ENCODE measurements around the gene BIK. TPM values are rescaled to one million over a fixed set of nuclear protein-coding genes. Genes with fewer than 3 reads are reported as not detected.

The BIK gene
- not detected in 2 replicates for total RNA-seq

GRCh38 chr22:43110444-43110926 is at the start of gene BIK:
Gene BIK (plus strand): TSS chr22:43110750. CDS start chr22:43124023, 13,273 bp downstream.

DNA sequence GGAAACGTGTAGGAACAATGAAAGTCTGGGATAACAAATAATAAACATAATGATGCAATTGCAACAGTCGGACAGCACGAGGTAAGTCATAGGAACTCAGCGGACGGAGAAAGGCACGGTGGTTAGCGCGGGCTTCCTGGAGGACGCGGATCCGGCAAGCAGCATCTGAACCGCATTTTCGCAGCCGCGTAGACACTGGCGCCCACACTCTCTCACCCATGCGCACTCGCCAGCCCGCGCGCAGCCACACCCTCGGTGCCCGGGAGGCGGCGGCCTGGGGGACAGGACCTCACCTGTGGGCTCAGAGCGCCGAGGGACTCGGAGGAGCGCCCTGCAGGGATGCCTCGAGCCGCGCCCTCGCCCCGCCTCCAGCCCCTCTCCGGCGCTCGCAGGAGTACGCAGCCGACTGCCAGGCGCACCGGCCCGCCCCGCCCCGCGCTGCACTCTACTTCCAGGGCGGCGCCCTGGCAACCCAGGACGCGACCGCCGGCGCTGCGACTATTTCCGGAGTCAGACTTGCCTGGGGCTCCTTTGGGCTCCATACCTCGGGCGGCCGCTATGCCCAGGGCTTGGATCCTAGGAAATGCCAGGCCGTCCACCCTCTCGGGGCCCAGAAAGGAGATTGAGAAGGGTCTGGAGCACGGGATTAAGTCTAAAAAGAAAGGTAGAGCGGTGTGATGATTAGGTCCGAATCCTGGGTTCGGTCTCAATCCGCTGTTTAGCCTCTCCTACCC is 21.4 kb upstream of the BIK start, which contains the start of gene TTLL1:
TSS of gene TTLL1 (minus strand) at position 408 of the 734 bp plus-strand sequence. CDS start 13,805 bp downstream, outside the sequence.

DNA sequence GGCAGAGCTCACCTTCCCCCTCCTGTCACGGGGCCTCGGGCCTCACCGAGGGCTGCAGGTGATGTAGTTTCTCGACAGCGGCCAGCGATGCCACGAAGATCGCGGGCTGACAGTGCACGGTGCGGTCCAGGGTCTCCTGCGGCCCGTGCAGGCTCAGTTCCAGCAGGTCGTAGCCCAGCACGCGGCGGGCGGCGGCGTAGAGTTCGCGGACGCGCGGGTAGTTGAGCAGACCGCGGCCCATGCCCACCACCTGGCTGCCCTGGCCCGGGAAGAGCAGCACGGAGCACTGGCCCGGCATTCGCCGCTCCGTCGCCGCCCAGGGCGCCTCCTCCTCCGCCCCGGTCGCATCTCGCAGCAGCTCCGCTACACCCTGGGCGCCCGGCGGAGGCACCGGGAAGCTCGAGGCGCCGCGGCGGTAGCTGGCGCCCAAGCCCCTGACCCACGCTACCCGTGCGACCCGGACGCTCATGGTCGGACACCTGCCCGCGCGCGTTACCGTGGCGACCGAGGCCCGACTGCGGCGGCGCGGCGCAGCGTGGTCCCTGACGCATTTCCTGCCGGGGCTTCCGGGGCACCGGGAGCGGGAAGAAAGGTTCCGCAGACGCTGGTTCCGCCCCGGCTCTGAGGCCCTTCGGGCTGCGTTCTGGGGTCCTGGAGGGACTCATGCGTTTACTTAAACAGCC is 32.5 kb downstream of the BIK start, which contains the start of gene MCAT:
TSS of gene MCAT (minus strand) at position 519 of the 683 bp plus-strand sequence. CDS start at position 469, 50 bp downstream.

DNA sequence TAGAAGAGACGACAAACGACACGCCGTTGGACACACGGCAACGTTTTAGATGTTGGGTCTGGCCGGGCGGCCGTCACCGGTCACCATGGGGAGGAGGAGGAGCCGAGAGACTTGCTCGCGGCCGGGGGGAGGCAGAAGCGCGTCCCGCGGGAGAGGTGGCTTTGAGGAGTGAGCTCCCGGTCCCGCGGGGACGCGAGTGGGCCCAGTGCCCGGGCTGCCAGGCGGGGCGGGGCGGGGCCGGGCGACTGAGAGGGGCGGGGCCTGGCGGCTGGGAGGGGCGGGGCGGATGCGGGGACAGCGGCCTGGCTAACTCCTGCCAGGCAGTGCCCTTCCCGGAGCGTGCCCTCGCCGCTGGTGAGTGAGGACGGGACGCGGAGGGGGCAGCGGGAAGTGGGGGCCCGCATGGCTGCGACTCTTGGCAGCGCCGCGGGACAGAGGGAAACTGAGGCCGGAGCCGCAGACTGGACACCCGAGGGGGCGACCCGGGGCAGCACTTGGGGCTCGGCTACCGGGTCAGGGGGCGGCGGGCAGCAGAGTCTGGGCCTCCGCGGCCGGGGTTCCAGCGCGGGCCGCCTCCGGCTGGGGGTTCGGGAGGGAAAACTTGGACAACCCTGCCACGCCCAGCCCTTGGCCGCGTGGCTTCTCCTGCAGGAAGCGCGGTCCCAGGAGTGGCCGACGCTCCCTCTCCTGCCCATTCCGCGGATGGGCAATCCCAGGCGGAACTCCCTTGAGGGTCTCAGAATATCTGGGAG is 40.9 kb downstream of the BIK start, which contains the start of gene TSPO:
TSS of gene TSPO (plus strand) at position 309 of the 752 bp plus-strand sequence. CDS start 7,680 bp downstream, outside the sequence.

Other genes with a start within 250 kb of the BIK start
- gene PACSIN2, start 95.6 kb upstream of the BIK start, total RNA-seq = 30.6 and 34.8 TPM in 2 replicates
- gene TTLL1, start 21.4 kb upstream of the BIK start, total RNA-seq = 7.8 and 11.0 TPM in 2 replicates
- 13.4 and 19.8 TPM in 2 replicates for gene MCAT, start 32.6 kb downstream of the BIK start, total RNA-seq
- 669 and 696 TPM in 2 replicates for gene TSPO, start 40.8 kb downstream of the BIK start, total RNA-seq
- gene TTLL12, start 76.4 kb downstream of the BIK start, total RNA-seq = 29.8 and 31.3 TPM in 2 replicates
- not detected in 2 replicates for gene SCUBE1, start 232.6 kb downstream of the BIK start, total RNA-seq